NCI-H69 (cell line): ENCODE data around the gene DCUN1D2.
A peak's percentile ranks its signal among the peaks of the same experiment; 100 is the strongest.
"Not testable (repeated sequence)": the region's sequence is repeated elsewhere in the genome, so short reads cannot be mapped to it uniquely, and the experiment has no call there.

ENCODE experiments used
- DNase-seq: peaks from one replicate; lab custom pipeline; 2025; lab: John Stamatoyannopoulos, UW

DCUN1D2 gene

DNA sequence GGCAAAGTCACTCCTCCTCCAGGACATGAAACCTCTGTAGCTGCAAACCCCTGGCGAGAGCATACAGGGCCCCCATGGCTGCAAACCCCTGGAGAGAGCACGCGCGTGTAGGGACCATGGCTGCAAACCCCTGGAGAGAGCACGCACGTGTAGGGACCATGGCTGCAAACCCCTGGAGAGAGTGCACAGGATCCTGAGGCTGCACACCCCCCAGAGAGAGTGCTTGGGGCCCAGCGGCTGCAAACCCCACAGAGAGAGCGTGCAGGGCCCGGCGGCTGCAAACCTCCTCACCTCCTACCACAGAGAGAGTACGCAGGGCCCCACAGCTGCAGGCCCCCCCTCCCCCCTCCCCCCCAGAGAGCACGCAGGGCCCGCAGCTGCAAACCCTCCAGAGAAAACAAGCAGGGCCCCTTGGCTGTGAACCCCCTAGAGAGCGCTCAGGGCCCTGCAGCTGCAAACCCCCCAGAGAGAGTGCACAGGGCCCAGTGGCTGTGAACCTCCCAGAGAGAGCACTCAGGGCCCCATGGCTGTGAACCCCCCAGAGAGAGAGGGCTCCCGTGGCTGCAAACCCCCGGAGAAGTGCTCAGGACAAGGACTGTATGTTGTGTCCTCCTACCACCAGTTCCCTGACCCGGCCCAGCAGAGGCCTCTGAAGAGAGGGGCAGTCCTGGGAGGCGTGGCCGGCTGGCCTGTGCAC lies 44.6 kb downstream of the DCUN1D2 start:
- peak; percentile 33 for DNase-seq

DNA sequence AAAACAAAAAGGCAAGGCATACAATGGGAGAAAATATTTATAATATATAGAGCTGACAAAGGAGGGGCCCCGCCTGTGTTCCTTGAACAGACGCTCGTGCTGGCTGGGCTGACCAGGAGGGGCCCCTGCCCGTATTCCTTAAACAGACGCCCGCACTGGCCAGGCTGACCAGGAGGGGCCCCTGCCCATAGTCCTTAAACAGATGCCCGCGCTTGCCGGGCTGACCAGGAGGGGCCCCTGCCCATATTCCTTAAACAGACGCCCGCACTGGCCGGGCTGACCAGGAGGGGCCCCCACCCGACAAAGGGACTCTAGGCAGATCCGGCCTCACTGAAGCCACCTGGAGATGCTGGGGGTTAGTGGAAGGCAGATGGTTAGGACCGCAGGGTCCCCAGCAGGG lies 46.5 kb downstream of the DCUN1D2 start:
- DNase-seq = no peak

- DNase-seq = no peak
Observed at GRCh38 chr13:113442985-113443362, 47.5 kb downstream of the DCUN1D2 start.

DNA sequence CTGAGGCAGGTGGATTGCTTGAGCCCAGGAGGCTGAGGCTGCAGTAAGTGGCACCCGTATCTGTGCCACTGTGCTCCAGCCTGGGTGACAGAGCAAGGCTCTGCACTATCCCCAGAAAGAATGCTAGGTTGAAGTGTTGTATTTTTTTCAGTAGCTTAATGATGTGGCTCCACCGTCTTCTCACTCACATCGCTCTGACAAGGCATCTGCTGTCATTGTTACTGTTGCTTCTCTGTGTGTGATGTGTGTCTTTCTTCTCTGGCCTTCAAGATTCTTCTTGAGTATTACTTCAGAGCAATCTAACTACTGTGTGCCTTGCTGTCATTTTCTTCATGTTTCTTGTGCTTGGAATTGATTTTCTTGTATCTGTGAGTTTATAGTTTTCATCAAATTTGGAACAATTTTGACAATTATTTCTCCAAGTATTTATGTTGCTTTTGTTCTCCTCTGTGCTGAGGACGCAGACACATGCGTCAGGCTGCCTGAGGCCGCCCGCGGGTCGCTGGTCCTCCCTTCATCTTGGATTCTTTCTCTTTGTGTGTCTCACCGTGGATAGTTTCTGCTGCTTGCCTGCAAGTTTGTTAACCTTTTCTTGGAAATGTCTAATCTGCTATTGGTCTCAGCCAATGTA lies 48.0 kb downstream of the DCUN1D2 start:
- no peak for DNase-seq

DNA sequence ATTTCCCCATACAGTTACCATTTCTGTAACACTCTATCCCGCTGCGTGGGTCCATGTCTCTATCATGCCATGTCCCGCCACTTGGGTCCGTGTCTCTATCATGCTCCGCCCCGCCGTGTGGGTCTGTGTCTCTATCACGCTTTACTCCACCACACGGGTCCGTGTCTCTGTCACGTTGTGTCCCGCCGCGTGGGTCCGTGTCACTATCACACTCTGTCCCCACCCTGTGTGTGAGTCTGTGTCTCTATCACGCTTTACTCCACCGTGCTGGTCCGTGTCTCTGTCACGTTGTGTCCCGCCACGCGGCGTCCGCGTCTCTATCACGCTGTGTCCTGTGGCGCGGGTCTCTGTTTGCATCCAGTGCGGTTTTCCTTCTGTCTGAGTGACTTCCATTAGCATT lies 48.9 kb downstream of the DCUN1D2 start:
- no peak for DNase-seq

DNA sequence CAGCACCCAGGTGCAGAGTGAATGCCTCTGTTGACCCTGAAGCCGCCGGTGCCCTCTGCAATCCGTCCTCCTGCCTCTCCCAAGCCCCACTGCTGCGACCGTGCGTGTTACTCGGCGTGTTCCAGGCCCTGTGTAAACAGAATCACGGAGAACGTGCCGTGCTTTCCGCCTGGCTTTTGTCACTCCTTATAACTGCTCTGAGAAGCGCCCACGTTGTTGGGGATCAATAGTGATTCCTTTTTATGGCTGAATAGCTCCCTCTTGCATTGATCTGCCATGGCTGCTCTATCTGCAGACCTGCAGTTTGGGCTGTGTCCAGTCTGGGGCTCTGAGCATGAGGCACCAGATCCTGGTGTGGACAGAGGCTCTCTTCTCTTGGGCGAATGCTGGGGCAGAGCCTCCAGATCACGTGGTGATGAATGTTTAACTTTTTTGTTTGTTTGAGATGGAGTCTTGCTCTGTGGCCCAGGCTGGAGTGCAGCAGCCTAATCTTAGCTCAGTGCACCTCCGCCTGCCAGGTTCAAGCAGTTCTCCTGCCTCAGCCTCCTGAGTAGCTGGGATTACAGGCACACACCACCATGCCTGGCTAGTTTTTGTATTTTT lies 53.0 kb downstream of the DCUN1D2 start:
- no peak for DNase-seq

DNA sequence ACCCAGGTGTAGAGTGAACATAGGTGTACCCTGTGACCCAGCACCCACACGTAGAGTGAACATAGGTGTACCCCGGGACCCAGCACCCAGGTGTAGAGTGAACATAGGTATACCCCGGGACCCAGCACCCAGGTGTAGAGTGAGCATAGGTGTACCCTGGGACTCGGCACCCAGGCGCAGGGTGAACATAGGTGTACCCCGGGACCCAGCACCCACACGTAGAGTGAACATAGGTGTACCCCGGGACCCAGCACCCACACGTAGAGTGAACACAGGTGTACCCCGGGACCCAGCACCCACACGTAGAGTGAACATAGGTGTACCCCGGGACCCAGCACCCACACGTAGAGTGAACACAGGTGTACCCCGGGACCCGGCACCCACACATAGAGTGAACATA lies 53.6 kb downstream of the DCUN1D2 start:
- not testable (repeated sequence) for DNase-seq

DNA sequence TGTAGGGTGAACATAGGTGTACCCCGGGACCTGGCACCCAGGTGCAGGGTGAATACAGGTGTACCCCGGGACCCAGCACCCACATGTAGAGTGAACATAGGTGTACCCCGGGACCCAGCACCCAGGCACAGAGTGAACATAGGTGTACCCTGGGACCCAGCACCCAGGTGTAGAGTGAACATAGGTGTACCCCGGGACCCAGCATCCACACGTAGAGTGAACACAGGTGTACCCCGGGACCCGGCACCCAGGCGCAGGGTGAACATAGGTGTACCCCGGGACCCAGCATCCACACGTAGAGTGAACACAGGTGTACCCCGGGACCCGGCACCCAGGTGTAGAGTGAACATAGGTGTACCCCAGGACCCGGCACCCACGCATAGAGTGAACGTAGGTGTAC lies 54.6 kb downstream of the DCUN1D2 start:
- not testable (repeated sequence) for DNase-seq

DNA sequence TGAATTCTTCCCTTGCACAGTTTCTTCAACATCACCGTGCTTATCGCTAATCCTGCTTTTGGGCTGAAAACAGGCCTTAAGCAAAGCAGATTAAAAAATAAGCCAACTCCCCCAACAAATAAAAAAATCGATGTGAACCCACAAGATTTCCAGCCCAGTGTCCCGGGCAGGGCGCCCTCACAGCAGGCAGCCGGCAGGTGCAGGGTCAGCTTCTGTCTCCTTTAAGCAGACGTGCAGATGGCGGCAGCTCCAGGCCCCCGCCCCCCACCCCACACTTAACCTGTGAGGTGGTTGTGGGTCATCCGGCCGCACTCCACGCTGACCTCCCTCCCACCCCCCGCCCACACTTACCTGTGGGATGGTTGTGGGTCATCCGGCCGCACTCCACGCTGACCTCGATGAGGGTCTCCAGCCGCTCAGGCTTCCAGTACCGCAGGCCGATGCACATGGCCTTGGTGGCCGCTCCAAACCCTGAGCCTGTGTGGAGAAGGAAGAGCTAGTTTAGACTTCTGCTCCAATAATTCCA lies 57.1 kb downstream of the DCUN1D2 start:
- no peak for DNase-seq

DNA sequence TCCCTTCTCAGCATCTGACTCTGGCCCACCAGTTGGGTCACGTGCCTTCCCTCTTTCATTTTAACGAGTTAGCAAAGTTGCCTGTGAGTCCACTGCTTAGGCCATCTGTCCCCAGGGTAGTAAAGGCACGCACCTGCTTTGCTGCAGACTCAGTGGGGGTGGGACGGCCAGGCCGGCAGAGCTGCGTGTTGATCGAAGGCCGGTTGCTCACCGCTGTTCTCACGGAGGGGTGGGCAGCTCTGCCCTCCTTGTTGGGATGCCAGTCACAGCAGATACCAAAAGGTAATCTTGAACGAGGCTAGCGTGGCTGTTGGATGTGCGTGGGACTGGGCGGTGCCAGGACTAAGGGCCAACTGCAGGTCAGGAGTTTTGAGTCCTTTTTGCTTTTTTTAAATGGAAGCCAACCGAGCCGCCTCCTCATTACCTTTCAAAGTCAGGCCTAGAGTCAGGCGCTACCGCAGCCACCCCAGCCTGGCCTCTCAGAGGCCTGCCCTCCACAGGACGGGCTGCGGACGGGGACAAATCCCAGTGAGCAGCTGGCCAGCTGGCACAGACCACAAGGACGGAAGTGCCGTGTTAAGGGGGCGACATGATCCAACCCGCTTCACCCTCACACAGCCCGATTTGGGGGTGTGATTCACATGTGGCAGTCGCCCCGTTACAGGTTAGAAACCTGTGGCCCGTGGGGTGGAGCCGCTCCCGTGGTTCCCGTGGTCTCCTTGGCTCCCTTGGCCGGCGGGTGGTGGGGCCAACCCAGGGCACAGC lies 57.8 kb downstream of the DCUN1D2 start:
- no peak for DNase-seq

GRCh38 chr13:113431171-113431570 lies 59.3 kb downstream of the DCUN1D2 start:
- no peak for DNase-seq

DNA sequence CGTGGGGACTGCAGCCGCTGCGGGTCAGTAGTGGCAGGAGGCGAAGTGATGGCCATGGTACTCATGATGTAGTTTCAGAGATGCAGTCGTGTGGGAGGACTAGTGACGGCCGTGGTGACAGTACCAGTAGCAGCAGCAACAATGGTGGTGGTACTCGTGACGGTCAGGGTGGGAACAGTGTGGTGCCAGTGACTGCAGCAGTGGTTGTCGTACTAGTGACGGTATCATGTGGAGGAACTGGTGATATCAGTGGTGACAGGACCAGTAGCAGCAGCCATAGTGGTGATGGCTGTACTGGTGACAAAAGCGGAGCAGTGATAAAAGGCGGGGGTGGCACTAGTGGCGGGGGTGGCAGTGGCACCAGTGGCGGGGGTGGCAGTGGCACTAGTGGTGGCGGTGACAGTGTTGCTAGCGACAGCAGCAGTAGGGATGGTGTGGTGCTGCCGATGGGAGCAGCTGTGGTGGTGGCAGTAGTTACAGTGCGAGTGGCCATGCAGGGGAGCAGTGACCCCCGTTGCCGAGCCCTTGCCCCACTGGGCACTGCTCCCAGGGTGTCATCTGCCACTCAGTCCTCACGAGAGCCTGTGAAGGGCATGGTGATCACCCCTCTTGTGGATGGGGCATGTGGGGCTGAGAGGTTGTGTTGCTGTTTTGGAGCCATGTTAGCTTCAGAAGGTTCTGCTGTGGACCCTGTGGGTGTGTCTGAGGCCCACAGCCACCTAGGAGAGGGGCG lies 60.0 kb downstream of the DCUN1D2 start:
- no peak for DNase-seq

DNA sequence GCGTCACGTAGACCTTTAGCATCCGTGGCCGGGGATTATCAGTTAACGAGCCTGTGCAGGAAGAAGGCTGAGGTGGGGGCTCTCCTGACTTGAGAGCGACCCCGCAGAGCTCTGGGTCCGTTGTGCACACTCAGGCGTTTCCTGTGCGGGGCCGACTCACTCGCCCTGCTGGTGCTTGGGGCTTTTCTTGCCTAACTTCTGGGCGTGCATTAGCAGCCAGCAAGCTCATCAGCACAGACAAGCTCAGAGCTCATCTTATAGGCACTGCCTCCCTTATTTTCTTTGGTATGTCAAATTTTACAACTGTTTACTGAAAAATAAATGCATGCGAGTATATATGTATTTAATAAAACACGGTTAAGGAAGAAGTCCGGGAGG lies 60.9 kb downstream of the DCUN1D2 start:
- no peak for DNase-seq

- DNase-seq = no peak
Observed at GRCh38 chr13:113428871-113429607, 61.5 kb downstream of the DCUN1D2 start.

DNA sequence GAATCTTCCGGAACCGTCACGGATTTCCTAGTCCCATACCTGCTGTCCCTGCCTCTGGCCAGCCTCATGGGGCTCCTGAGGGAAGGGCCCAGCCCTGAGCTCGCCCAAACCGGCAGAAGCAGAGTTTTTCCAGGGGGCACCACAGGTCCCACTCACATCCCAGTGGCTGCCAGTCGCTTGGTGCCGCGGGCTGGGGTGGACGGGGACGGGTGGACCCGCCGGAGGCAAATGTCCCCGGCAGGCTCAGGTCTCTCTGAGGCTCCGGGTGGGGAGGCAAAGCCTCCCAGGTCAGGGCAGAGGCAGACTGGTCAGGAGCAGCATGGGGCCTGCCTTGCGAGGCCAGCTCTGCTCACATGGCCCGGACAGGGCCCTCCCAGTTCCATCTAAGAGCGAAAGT lies 62.0 kb downstream of the DCUN1D2 start:
- no peak for DNase-seq

DNA sequence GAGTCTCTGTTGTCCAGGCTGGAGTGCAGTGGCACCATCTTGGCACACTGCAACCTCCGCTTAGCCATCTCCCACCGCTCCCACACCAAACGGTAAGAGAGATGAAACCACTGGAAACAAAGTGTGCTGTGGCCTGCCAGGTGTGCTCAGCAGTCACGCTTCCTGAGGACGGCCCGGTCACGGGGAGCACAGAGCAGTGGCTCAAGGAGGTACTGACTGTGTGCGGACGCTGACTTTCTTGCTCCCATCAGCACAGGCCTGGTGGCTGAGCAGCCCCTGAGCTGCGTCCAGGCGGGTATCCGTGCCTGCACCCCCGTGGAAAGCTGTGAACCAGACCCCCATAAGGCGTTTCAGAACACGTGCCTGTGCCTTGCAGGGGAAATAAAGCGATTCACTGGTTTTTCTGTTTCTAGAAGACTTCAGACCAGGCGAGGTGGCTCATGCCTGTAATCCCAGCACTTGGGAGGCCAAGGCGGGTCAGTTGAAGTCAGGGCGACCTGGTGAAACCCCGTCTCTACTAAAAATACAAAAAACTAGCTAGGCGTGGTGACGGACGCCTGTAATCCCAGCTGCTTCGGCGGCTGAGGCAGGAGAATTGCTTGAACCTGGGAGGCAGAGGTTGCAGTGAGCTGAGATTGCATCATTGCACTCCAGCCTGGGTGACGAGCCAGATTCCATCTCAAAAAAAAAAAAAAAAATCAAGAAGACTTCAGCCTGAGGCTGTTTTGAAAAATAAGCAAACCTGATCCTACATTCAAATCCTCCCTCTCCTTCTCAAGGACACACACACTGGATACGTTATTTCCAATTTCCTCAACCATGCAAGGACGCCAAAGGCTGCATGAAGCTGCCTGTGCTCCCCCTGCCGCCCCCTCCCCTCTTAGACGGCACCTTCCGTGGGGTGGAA lies 62.7 kb downstream of the DCUN1D2 start:
- DNase-seq = no peak

GRCh38 chr13:113426591-113426986 lies 63.9 kb downstream of the DCUN1D2 start:
- DNase-seq = no peak

- peak; percentile 28 for DNase-seq
Observed at GRCh38 chr13:113425941-113426590, 64.4 kb downstream of the DCUN1D2 start.

DNA sequence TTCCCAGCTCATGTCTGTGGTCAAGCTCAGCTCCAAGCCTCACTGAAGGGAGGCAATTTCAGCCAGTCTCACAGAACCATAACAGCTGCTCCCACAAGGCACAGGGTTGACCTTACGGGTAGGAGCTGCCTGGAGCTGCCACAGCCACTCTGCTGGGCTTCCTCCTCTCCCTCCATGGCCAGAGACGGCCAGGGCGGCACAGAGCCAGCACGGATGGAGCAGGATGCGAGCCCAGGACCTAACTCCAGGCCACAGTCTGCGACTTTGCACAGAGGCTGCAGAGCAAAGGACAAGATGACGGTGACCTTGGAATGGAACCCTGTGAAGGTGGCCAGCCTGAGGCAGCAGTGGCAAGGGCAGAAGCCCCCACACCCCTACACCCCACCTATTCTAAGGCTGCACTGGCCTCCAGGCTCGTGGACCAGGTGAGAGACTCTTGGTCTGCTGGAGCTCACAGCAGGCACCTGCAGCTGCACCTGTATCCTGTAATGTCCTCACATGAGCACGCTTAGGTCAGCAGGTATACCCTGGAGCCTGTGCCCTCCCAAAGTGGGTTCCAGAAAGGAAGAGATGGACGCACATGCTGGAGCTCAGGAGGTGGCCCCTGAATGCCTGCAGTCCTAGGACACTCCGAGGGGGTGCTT lies 66.9 kb downstream of the DCUN1D2 start:
- no peak for DNase-seq
